K562 (cell line): ENCODE measurements around the gene IFRD1. TPM values are rescaled to one million over a fixed set of nuclear protein-coding genes. Genes with fewer than 3 reads are reported as not detected.

Source experiments
- CREBBP ChIP-seq: IDR thresholded peaks from one replicate; pipeline ENCODE4 v1.6.1; 2012; ENCODE audit warnings: low read depth, mild to moderate bottlenecking, control low read depth, inconsistent platforms, low read length
- DLX4 ChIP-seq: fragments of 250-450 bp; sonication (Bioruptor Pico); IDR thresholded peaks from 2 replicates; pipeline ENCODE4 v1.6.1; 2021; ENCODE audit warnings: mild to moderate bottlenecking
- HMGN3 ChIP-seq: IDR thresholded peaks from 2 replicates; pipeline ENCODE4 v1.6.1; 2011; ENCODE audit warnings: borderline replicate concordance, low read depth, mild to moderate bottlenecking, mixed read lengths, low read length; ENCODE audit not compliant: insufficient read length; ENCODE audit errors: extremely low read depth
- HMGXB4 ChIP-seq: sonication (generic); formaldehyde crosslinking; IDR thresholded peaks from 2 replicates; pipeline ENCODE4 v1.8.1; 2023; ENCODE audit warnings: mild to moderate bottlenecking, missing genetic modification reagents
- L3MBTL2 ChIP-seq: fragments of 450-650 bp; IDR thresholded peaks from 2 replicates; pipeline ENCODE4 v1.6.1; 2016; ENCODE audit warnings: mild to moderate bottlenecking, moderate library complexity
- MYC ChIP-seq, 2 experiments: fragments of 250-450 bp in 1 of 2; sonication (Bioruptor Pico) in 1 of 2; IDR thresholded peaks; 2 replicates each; pipeline versions ENCODE4 v1.5.1 to v1.6.1; 2012 to 2021; ENCODE audit warnings: low read depth in 2 of 2, borderline replicate concordance in 1 of 2, improper control_type of control experiment in 1 of 2, low read length in 1 of 2, mild to moderate bottlenecking in 1 of 2, moderate library complexity in 1 of 2
- PHB2 ChIP-seq: fragments of 450-650 bp; IDR thresholded peaks from 2 replicates; pipeline ENCODE4 v1.6.1; 2017; ENCODE audit warnings: low read depth
- POLR2AphosphoS2 ChIP-seq: IDR thresholded peaks from 2 replicates; pipeline ENCODE4 v1.6.1; 2012; ENCODE audit warnings: low read length, improper control_type of control experiment
- PURB ChIP-seq: sonication (generic); formaldehyde crosslinking; IDR thresholded peaks from 2 replicates; pipeline ENCODE4 v1.9.0; 2021; ENCODE audit warnings: low read depth, mild to moderate bottlenecking, missing genetic modification reagents
- RAD51 ChIP-seq: fragments of 450-650 bp; IDR thresholded peaks from 2 replicates; pipeline ENCODE4 v1.7.1; 2016; ENCODE audit warnings: low read depth, mild to moderate bottlenecking, borderline replicate concordance
- RBM15 ChIP-seq: fragments of 200-400 bp; formaldehyde crosslinking; IDR thresholded peaks from 2 replicates; pipeline ENCODE4 v1.6.1; 2018; ENCODE audit warnings: mild to moderate bottlenecking, low read length, moderate library complexity; ENCODE audit not compliant: insufficient read depth
- RBM22 ChIP-seq: fragments of 200-400 bp; formaldehyde crosslinking; IDR thresholded peaks from 2 replicates; pipeline ENCODE4 v1.6.1; 2018; ENCODE audit warnings: low read length, low read depth; ENCODE audit not compliant: poor library complexity, severe bottlenecking
- STAT5A ChIP-seq: IDR thresholded peaks from 2 replicates; pipeline ENCODE4 v1.6.1; 2012; ENCODE audit warnings: low read length, inconsistent platforms, borderline replicate concordance
- TBP ChIP-seq: optimal IDR thresholded peaks from 2 replicates; pipeline ENCODE3; 2011; ENCODE audit warnings: low read depth, low read length, improper control_type of control experiment
- ZNF253 ChIP-seq: fragments of 250-450 bp; sonication (Bioruptor Pico); conservative IDR thresholded peaks from 2 replicates; pipeline ENCODE4 v1.6.1; 2021; ENCODE audit warnings: mild to moderate bottlenecking
- ZNF407 ChIP-seq: fragments of 450-650 bp; IDR thresholded peaks from 2 replicates; pipeline ENCODE4 v1.6.1; 2016; ENCODE audit warnings: low read depth
- ZNF408 ChIP-seq: fragments of 250-450 bp; sonication (Bioruptor Pico); IDR thresholded peaks from 2 replicates; pipeline ENCODE4 v1.4.0; 2020; ENCODE audit warnings: low read depth, mild to moderate bottlenecking, moderate library complexity
- polyA plus RNA-seq, 8 experiments: library from polyadenylated mRNA; depleted of rRNA in 4 of 8; stranded (reverse) in 5 of 8; unstranded in 3 of 8; fragments of >200 nt; fragmentation: Nextera tagmentation in 2 of 8; fragmentation: Illumina TruSeq in 1 of 8; extraction: Ambion mirVana in 2 of 8; extraction: Trizol in 1 of 8; gene quantifications; 2 replicates each; pipeline versions ENCODE4 v1.2.1 to v1.2.3, GENCODE V29; 2011 to 2014; ENCODE audit warnings: inconsistent platforms in 1 of 8, missing spikeins in 1 of 8
- total RNA-seq, 7 experiments: library from RNA; depleted of rRNA in 6 of 7; stranded (reverse); fragments of >200 nt in 6 of 7; fragmentation: Illumina TruSeq in 2 of 7; extraction: Trizol in 2 of 7; gene quantifications; 2 replicates each; pipeline versions ENCODE4 v1.2.1 to v1.2.3, GENCODE V29; 2011 to 2021; ENCODE audit warnings: low replicate concordance in 1 of 7

Gene IFRD1
- total and polyA plus RNA-seq, 9 of the 15 experiments (the other 6 are each of a cell fraction or from before 2014, with no cell fraction given) = 27.6 to 81.8 (median 68.1) TPM

GRCh38 chr7:112449902-112450806 lies at the start of gene IFRD1 (continued):
- TF ChIP-seq HMGN3 (peak; percentile 81), PHB2 (no peak; the same call in 1 of the 2 replicates), STAT5A (no peak), MYC (IDR thresholded peaks at IDR 0.05; ENCODE audit: low read depth, low read length) (no peak), MYC (CRISPR knock-in tag; IDR thresholded peaks at IDR 0.05; ENCODE audit: borderline replicate concordance, low read depth) (no peak), POLR2AphosphoS2 (peak; percentile 79; the same call in 1 of the 2 replicates), RAD51 (no peak), DLX4 (no peak), L3MBTL2 (peak; percentile 54), CREBBP (no peak), TBP (peak; percentile 99), ZNF253 (no peak), HMGXB4 (CRISPR knock-in tag) (peak; percentile 82; the same call in 1 of the 2 replicates), PURB (CRISPR knock-in tag) (no peak), ZNF408 (CRISPR knock-in tag) (no peak), ZNF407 (no peak), RBM15 (no peak), RBM22 (no peak)
